GM21737 (cell line): Measurements from ENCODE around the gene NAA15.
"Not testable (repeated sequence)": the region's sequence is repeated elsewhere in the genome, so short reads cannot be mapped to it uniquely, and the experiment has no call there.

ENCODE experiments used
- ATAC-seq: cut with Tn5 transposase; IDR thresholded peaks from one replicate; pipeline ENCODE4 v1.9.1; 2021; ENCODE audit warnings: mild to moderate bottlenecking, moderate library complexity; ENCODE audit not compliant: unreplicated experiment

Gene NAA15

DNA sequence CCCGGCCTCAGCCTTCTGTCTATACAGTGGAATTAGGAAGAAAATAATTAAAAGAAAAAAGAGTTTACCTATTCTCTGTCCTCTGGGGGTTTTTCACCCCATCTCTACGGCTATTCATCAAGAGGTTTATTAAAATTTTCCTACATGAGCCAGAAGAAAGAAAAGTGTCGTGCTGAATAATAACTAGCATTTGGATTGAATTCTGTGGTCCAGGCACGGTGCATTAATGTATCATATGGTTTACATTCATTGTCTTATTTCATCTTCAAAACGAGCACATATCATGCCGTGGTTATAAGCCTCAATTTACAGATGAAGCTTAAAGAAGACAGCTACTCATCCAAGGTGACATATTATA lies 5.4 kb upstream of the NAA15 start:
- no peak for ATAC-seq

DNA sequence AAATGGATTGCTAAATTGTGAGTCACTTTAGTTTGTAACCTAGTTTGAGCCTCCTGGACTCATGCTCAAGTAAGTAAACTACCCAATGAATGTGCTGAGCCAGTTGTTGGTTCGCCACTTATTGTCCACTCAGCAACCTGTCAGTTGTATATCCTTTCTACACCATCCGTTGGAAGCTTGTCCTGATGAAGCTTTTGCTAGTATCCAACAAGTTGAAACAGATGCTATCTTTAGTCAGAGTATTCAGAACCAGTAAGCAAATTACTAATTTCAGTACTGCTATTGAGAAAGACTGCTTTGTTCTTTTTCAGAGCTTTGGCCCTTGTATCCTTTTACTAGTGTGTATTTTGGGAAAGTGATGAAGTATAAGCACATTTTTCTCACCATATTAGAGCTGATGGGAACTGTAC lies 4.3 kb upstream of the NAA15 start:
- no peak for ATAC-seq

DNA sequence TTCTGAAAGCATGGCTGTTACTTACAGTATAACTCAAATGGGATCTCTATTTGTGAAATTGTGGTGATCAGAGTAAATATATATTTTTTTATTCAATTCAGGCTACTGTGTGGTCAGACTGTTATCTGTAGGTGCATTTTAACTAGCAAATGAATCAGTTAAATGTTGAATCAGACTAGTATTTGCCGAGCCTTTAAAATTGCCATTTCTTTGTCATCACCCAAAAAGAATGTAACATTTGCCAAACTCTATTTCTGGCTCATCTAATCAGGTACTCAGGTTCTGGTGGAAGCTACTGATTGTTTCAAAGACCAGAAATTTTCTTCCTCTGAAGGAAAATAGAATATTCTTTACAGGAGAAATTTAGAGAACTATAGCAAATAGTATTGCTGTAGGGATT lies 1.8 kb upstream of the NAA15 start:
- no peak for ATAC-seq

DNA sequence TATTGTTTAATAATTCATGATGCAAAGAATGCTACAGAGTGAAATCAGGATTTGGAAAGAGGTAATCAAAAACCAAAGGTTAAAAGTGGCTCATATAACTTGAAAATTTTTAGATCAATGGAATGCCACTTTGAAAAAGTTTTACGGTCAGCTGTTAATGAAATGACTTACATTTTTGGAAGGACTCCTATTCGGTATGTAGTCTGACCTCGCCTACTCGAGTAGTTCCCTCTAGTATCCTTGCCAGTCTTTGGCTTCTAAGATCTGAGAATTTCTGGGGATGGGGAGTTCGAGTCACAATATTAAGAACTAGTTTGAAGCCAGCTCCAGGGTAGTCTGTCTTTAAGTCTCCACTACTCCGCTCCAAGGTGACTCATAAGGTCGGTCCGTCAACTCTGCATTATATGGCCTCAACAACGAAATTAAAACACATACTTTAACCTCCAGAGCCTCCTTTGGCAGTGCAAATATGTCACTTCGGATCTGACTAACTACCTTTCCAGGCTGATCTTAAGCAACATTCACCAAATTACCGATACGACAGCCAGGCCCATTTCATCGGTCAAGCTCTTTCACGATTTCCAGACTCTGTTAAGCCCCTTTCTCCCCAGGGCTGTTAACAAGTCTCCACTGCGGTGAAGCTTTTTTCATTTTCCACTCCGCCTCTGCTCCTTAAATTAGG lies 733 bp upstream of the NAA15 start:
- ATAC-seq = peak; percentile 4

DNA sequence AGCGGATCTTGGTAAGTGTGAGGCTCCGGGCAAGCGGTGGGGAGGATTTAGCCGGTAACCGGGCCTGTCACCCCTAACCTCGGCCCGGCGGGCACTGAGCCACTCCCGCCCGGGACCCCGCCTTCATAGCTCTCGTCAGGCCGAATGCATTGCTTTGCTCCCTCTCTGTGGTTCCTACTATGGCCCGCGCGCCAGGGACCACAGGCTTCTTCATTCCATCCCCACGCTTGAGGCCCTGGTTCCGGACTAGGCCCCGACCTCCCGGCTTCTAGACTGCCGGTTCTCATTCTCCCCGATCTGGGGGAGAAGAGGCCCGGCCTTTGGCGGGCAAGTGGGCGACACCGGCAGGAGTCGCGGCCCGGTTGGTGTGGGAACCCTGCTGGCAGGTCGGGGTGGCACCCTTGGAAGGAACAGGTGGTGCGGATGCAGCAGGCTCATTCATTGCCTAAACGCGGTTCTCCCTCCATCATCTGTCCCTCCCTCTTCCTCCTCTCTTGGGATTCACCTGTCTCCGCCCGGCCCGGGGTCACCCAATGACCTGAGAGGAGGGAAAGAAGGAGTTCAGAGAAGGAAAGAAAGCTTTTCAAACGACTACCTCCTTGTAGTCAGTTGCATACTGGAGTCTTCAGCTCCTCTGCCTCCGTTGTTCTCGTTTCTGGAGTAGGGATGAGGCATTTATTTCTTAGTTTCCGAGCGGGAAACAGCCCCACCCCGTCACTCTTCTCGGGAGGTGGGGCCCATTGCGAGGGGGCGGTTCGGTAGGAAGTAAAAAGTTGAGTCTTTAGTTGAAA lies 711 bp downstream of the NAA15 start, which contains the start of gene NDUFC1:
NDUFC1 (minus strand) TSS at position 657 of the 791 bp plus-strand sequence. CDS start 6,679 bp downstream, outside the sequence.
- ATAC-seq = peak; percentile 44

DNA sequence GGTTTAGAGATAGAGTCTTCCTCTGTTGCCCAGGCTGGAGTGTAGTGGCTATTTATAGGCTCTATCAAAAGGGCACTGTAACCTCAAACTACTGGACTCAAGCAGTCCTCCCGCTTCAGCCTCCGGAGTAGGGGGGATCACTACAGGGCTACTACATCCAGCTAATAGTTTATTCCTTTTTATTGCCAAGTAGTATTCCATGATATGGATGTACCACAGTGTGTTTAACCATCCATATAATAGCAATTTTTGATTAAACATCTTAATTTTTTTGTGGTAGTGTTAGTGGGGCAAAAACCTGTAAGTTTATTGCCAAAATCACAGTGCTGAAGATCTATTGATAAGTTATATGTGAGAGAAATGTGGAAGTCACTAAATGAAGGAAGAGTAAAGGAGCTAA lies 3.6 kb downstream of the NAA15 start:
- ATAC-seq = no peak

DNA sequence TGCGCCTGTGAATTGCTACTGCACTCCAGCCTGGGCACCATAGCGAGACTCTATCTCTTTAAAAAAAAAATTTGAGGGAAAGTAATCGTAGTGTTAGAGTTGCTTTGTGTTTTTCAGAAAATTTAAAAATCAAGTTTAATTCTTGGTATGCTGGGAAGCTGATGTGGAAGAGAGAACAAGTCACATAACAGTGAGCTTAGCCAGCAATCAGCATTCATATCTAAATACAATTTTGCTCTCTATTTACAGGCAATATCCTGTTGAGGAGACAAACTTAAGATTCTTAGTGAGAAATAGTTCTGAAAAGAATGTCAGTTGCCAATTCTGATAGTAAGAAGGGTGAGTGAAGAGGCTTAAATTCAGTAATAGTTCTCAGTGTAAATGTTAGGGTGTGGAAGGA lies 10.6 kb downstream of the NAA15 start:
- ATAC-seq = no peak

DNA sequence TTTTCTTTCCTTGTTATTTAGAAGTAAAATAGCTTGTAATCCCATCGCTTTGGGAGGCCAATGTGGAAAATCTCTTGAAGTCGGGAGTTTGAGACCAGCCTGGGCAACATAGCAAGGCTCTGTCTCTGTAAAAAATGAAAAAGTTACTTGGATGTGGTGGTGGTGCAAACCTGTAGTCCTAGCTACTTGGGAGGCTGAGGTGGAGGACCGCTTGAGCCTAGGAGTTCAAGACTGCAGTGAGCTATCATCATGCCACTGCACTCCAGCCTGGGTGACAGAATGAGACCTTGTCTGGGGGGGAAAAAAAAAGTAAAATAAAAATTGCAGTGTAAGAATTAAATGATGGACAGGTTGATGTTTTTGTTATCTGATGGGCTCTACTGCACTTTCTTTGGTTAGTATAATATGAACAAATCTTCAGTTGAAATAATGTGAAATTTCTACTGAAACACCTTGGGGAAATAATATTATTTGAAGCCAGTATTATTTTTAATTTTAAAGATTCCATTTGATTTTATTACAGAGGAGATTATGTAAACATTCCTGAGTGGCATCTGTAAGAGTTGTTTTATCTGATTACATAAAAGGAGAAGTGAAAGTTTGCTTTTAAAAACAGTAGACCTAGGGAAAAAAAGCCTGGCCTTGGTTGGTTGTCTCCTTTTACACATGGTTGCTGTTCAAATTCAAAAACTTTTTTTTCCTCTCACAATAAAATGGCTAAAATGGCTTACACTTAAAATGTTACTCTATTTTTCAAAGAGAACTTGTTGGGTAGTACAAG lies 11.4 kb downstream of the NAA15 start:
- no peak for ATAC-seq

DNA sequence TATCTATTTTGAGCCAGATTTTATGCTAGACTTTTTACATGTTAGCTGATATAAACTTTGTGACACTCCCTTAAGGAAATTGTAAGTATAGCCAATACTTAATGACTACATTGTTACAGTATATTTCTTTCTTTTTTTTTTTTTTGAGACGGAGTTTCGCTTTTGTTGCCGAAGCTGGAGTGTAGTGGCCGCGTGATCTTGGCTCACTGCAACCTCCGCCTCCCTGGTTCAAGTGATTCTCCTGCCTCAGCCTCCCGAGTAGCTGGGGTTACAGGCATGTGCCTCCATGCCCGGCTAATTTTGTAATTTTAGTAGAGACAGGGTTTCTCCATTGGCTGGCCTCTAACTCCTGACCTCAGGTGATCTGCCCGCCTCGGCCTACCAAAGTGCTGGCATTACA lies 12.1 kb downstream of the NAA15 start:
- not testable (repeated sequence) for ATAC-seq

DNA sequence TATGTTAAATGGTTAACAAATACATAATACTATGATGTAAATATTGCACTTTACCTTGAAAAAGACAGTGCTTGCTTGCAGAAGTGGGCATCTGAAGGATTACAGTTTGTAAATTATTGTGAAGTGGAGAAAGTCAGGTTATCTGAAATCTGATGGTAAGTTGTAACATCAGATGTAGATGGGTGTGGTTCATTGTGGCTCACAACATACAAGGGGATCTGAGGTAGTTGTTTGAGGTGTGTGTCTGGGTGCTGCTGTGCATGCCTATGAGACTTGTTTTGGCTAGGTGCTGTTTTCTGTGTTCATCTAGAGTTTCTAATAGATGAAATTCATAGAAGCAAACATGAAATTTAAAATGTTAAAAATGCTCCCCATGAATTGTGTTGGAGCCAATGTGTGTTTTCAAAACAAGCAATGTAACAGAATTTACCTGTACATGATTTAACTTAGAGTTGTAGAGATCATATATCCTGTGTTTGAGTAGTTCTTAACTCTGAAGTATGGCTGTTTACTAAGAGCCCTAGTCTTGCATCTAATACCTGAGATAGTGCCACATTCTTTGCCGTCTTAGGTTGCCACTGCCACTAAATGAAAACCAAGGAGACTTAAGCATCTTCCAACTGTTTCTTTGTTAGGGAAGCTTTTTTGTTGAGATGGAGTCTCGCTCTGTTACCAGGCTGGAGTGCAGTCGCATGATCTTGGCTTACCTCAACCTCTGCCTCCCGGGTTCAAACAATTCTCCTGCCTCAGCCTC lies 12.9 kb downstream of the NAA15 start:
- ATAC-seq = no peak

DNA sequence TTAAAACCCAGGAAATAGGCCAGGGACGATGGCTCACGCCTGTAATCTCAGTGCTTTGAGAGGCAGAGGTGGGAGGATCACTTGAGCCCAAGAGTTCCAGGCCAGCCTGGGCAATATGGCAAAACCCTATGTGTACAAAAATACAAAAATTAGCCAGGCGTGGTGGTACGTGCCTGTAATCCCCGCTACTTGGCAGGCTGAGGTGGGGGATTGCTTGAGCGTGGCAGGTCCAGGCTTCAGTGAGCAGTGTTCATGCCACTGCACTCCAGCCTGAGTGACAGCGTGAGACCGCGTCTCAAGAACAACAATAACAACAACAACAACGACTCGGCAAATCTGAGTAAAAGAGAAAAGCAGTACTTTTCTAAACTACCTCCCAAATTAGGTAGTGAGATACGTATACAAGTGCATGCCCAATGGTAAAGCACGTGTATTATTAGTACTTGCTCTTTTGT lies 13.9 kb downstream of the NAA15 start:
- peak; percentile 79 for ATAC-seq

DNA sequence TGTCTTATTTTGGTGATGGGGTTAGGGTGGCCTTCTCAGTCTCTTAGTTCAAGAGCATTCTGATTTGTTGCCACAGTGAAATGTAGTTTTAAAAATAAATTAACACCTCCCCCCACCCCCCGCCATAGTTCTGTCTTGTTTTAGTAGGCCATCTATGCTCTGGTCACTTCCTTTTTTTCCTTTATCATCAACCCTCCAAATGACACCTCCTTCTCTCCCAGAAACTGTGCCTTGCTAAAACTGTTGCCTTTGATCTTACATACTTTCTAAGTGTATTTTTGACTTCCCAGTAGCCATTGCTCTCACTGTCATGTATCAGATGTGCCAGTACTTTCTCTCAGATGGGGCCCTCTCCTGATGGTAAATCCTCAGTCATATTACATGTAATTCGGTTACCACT lies 15.4 kb downstream of the NAA15 start:
- no peak for ATAC-seq

DNA sequence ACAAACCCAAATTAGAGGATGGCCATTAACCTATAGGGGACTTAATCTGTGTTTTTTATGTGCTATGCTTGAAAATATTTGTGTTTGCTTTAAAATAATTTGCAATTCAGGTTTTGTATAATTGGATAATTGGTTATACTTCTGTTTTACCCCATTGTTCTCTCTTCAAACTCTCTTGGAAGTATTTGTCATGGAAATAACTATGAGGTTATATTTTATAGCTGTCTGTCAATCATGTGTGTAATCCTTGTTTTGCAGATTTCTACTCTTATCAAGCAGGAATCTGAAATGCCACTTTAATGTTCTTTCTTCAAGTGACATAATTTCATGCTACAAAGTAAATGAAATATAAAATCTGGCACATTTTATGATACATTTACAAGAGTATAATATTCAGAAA lies 16.3 kb downstream of the NAA15 start:
- no peak for ATAC-seq

DNA sequence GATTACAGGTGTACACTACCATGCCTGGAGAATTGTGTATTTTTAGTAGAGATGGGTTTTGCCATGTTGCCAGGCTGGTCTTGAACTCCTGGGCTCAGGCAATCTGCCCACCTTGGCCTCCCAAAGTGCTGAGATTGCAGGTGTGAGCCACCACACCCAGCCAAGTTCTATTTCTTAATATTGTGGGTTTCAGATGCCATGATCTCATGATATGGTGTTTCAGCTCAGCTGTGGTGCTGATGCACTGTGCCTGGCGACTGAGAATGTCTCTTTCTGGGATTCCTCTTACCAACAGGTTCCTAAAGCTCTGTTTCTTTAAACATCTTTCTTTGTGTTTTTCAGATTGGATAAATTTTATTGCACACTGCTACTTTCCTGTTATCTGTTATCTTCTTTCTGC lies 18.3 kb downstream of the NAA15 start:
- no peak for ATAC-seq

DNA sequence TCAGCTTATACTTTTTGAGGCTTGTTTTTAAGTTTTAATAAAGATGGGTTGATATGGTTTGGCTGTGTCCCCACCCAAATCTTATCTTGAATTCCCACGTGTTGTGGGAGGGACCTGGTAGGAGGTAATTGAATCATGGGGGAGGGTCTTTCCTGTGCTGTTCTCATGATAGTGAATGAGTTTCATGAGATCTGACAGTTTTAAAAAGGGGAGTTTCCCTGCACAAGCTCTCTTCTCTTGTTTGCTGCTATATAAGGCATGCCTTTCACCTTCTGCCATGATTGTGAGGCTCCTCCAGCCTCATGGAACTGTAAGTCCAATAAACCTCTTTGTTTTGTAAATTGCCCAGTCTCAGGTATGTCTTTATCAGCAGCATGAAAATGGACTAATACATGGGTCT lies 20.8 kb downstream of the NAA15 start:
- not testable (repeated sequence) for ATAC-seq

DNA sequence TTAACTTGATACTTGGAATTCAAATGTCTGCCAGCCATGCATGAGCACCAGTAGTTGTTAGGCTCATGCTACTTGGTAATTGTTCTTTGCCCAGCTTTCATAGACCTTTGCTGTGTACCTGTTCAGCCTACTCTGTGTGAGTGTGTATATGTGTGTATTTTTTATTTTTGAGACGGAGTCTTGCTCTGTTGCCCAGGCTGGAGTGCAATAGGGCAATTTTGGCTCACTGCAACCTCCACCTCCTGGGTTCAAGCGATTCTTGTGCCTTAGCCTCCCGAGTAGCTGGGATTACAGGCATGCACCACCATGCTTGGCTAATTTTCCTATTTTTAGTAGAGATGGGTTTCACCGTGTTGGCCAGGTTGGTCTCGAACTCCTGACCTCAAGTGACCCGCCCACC lies 21.2 kb downstream of the NAA15 start:
- not testable (repeated sequence) for ATAC-seq

DNA sequence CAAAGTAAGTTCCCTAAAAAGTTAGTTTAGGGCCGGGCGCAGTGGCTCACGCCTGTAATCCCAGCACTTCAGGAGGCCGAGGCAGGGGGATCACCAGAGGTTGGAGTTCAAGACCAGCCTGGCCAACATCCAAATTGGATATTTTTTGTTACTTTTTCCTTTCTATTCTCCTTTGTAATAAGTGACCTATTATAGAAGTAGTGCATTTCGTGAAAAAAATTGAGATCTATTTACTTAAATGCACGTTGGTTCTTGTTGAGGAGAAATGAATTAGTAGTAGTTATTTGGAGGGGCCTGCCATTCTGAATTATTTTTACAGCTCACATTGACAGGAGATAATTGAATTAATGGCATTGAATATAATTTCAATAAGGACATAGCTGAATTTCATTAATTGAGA lies 23.3 kb downstream of the NAA15 start:
- no peak for ATAC-seq

DNA sequence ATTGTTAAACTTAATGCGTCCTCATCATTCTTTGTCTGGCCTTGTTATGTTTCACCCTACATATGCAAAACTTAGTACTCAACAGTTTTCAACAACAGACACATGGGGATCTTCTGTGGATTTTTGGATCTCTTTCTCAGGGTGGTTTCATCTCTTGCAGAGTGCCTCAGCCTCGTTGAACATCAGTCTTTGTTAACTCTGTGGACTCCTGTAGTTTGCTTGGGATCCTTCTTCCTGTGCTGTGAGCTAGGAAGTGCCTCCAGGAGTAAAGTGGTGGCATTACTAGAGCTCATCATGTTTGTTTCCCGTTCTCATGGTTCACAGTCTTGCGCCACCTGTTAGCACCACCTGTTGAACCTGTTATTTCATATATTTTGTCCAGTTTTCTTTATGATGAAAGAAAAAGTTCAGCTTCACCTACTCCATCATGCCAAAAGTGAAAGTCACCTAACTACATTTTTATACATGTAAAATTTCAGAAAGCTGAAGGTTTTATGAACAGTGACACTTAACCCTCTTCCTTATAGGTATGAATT lies 28.4 kb downstream of the NAA15 start:
- ATAC-seq = no peak

DNA sequence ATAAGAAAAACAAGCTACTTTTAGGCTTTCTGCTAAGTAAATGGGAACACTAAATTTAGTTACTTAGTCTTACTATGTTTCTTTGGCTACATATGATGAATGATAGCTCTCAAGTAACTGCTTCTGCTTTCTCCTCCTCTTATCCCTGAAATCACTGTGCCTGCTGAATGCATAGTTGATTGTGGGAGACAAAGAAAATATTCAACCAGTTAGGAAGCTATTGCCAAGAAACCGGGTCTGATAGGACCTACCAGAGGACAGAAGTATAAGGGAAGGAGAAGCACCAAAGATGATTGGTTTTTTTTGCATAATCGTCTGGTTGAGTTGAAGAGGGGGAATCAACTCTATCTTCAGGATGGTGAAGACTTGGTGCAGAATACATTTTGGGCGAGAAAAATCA lies 29.0 kb downstream of the NAA15 start:
- ATAC-seq = no peak

DNA sequence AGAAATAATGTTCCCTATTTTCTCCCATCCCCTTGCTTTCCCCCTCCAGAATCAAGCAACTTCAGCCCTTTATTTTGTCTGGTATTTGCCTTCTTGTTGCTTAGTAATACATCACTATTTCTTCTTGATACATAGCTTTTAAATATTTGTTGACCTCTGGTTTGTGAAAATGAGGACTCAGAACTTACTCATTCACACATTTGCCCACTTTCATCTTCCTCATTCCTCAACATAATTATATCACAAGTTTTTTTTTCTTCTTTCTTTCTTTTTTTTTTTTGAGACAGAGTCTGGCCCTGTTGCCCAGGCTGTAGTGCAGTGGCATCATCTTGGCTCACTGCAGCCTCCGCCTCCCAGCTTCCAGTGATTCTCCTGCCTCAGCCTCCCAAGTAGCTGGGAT lies 29.9 kb downstream of the NAA15 start:
- no peak for ATAC-seq

DNA sequence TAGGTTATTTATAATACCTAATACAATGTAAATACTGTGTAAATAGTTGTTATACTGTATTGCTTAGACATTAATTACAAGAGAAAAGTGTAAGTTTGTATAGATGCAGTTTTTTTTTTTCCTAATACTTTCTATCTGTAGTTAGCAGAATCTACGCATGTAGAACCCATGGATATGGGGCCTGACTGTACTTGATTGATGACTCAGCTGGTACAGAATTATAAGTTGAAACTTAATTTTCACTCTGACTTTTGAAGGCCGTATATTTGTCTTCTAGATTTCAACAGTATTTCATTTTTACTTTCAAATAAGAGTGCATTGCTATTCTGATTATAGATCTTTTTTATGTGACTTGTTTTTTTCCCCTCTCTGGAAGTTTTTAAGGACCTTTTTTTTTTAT lies 31.7 kb downstream of the NAA15 start:
- ATAC-seq = no peak
